GM12872 (cell line): ENCODE results near the gene CEP85.

Experiments
- CTCF ChIP-seq: IDR thresholded peaks from 3 replicates; pipeline ENCODE4 v1.5.1; 2011; ENCODE audit warnings: low read depth, mild to moderate bottlenecking, low read length, moderate library complexity; ENCODE audit not compliant: insufficient read depth

The CEP85 gene

GRCh38 chr1:26289158-26290059 is 55.4 kb downstream of the CEP85 start:
- no peak for TF ChIP-seq CTCF

- TF ChIP-seq CTCF: no peak
Measured at GRCh38 chr1:26290122-26290881, 56.3 kb downstream of the CEP85 start.

GRCh38 chr1:26290882-26291261 is 56.9 kb downstream of the CEP85 start:
- no peak for TF ChIP-seq CTCF

- TF ChIP-seq CTCF: no peak
Measured at GRCh38 chr1:26291433-26291832, 57.4 kb downstream of the CEP85 start.

DNA sequence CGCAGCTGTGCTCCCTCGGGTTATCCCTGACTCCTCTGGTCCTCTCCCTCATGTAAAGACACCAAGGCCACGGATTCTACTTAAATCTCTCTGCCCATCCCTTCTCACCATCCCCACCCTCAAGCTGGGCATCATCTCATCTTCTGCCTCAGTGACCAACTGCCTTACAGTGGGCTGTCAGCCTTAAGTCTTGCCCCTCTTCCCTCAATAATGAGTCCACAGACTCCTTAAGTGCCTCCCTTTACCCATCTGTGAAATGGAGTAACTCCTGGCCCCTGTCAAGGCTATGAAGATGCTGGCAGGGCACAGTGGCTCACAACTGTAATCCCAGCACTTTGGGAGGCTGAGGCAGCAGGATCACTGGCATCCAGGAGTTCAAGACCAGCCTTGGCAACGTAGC is 57.9 kb downstream of the CEP85 start:
- no peak for TF ChIP-seq CTCF

- no peak for TF ChIP-seq CTCF
Measured at GRCh38 chr1:26293911-26294463, 60.0 kb downstream of the CEP85 start.

- no peak for TF ChIP-seq CTCF
Measured at GRCh38 chr1:26295194-26296138, 61.5 kb downstream of the CEP85 start.
